Measurements from ENCODE around the gene HIVEP2. TPM values are rescaled to one million over a fixed set of nuclear protein-coding genes. Genes with fewer than 3 reads are reported as not detected.

HIVEP2 gene
- total RNA-seq, 4 donors from 2014 or later: 17.2 to 49.4 (median 21.6) TPM

- TF ChIP-seq POLR2A (IDR thresholded peaks at IDR 0.05) (no peak), CTCF (IDR thresholded peaks at IDR 0.05) (no peak)
- no peak for DNase-seq (ENCODE audit: low spot score in 2 of 2)
- 54 to 64% methylated on average over 5 of the region's 5 CpGs for WGBS, 2 donors
- intact Hi-C loops (cut with DNase I; ENCODE audit: low total_unique reads): no loop called here
- no peak overlapping the region for H3K4me3 ChIP-seq (ENCODE audit: low read depth, poor library complexity, severe bottlenecking)
These were observed 114.8 kb downstream of the HIVEP2 start for GRCh38 chr6:142830116-142830710.

- no peak for DNase-seq (ENCODE audit: low spot score in 2 of 2)
- 91 to 97% methylated on average over 1 of the region's 1 CpG for WGBS, 2 donors
- no peak for TF ChIP-seq POLR2A (IDR thresholded peaks at IDR 0.05)
- TF ChIP-seq CTCF (IDR thresholded peaks at IDR 0.05): no peak
- intact Hi-C loops (cut with DNase I; ENCODE audit: low total_unique reads): no loop called here
- no peak overlapping the region for H3K4me3 ChIP-seq (ENCODE audit: low read depth, poor library complexity, severe bottlenecking)
These were observed 115.4 kb downstream of the HIVEP2 start for GRCh38 chr6:142829556-142829955.

GRCh38 chr6:142827991-142828390 is 117.0 kb downstream of the HIVEP2 start:
- intact Hi-C loops (cut with DNase I; ENCODE audit: low total_unique reads): no loop called here
- no peak overlapping the region for H3K4me3 ChIP-seq (ENCODE audit: low read depth, poor library complexity, severe bottlenecking)
- 91 to 93% methylated on average over 4 of the region's 4 CpGs for WGBS, 2 donors
- TF ChIP-seq CTCF (IDR thresholded peaks at IDR 0.05) (no peak), POLR2A (IDR thresholded peaks at IDR 0.05) (no peak)
- DNase-seq (ENCODE audit: low spot score in 2 of 2): no peak

- DNase-seq (ENCODE audit: low spot score in 2 of 2): peak in 1 of 2 donors; percentile 26
- no peak overlapping the region for H3K4me3 ChIP-seq (ENCODE audit: low read depth, poor library complexity, severe bottlenecking)
- TF ChIP-seq POLR2A (IDR thresholded peaks at IDR 0.05) (no peak), CTCF (IDR thresholded peaks at IDR 0.05) (no peak)
- intact Hi-C loops (cut with DNase I; ENCODE audit: low total_unique reads): no loop called here
- WGBS, 2 donors: 33 to 48% methylated on average over 7 of the region's 7 CpGs
These were observed 117.6 kb downstream of the HIVEP2 start for GRCh38 chr6:142827369-142827768.

GRCh38 chr6:142825760-142826159 is 119.2 kb downstream of the HIVEP2 start:
- no peak overlapping the region for H3K4me3 ChIP-seq (ENCODE audit: low read depth, poor library complexity, severe bottlenecking)
- intact Hi-C loops (cut with DNase I; ENCODE audit: low total_unique reads): no loop called here
- WGBS, 2 donors: 99 to 100% methylated on average over 1 of the region's 1 CpG
- TF ChIP-seq CTCF (IDR thresholded peaks at IDR 0.05) (no peak), POLR2A (IDR thresholded peaks at IDR 0.05) (no peak)
- no peak for DNase-seq (ENCODE audit: low spot score in 2 of 2)

- 21 to 52% methylated on average over 3 of the region's 3 CpGs for whole genome bisulfite sequencing, 2 donors
- DNase-seq (ENCODE audit: low spot score in 2 of 2): no peak
- no peak overlapping the region for H3K4me3 ChIP-seq (ENCODE audit: low read depth, poor library complexity, severe bottlenecking)
- TF ChIP-seq POLR2A (IDR thresholded peaks at IDR 0.05) (no peak), CTCF (IDR thresholded peaks at IDR 0.05) (no peak)
- intact Hi-C loops (cut with DNase I; ENCODE audit: low total_unique reads): no loop called here
These were observed 120.5 kb downstream of the HIVEP2 start for GRCh38 chr6:142824426-142824825.

All from lower leg skin (tissue), 4 donors.